Activated CD4-positive, alpha-beta T cell treated with anti-CD3 and anti-CD28 coated beads for 24 hours (primary cell): Measurements from ENCODE around the gene TMEM11.
"Not testable (repeated sequence)": the region's sequence is repeated elsewhere in the genome, so short reads cannot be mapped to it uniquely, and the experiment has no call there.

Experiments
- DNase-seq, 2 donors: peaks; one replicate each; pipeline ENCODE4 v3.0.0-alpha.2; 2020; ENCODE audit warnings: low read depth in 2 of 2

TMEM11 gene

GRCh38 chr17:21212826-21213637 is 929 bp downstream of the TMEM11 start:
- DNase-seq: no peak

- DNase-seq: no peak
Measured at GRCh38 chr17:21211825-21212479, 2.0 kb downstream of the TMEM11 start.

GRCh38 chr17:21210411-21211076 is 3.4 kb downstream of the TMEM11 start:
- no peak for DNase-seq

- no peak for DNase-seq
Measured at GRCh38 chr17:21209511-21210175, 4.3 kb downstream of the TMEM11 start.

- DNase-seq: no peak
Measured at GRCh38 chr17:21208352-21208751, 5.6 kb downstream of the TMEM11 start.

GRCh38 chr17:21204935-21205334 is 9.0 kb downstream of the TMEM11 start:
- no peak for DNase-seq

- no peak for DNase-seq
Measured at GRCh38 chr17:21202512-21202911, 11.4 kb downstream of the TMEM11 start.

- no peak for DNase-seq
Measured at GRCh38 chr17:21201874-21202273, 12.1 kb downstream of the TMEM11 start.

- DNase-seq: no peak
Measured at GRCh38 chr17:21201298-21201595, 12.7 kb downstream of the TMEM11 start.

- no peak for DNase-seq
Measured at GRCh38 chr17:21200590-21201297, 13.2 kb downstream of the TMEM11 start.

- DNase-seq: no peak
Measured at GRCh38 chr17:21199856-21200255, 14.1 kb downstream of the TMEM11 start.

- DNase-seq: no peak
Measured at GRCh38 chr17:21199311-21199710, 14.7 kb downstream of the TMEM11 start.

GRCh38 chr17:21198411-21198810 is 15.6 kb downstream of the TMEM11 start:
- no peak for DNase-seq

- DNase-seq: no peak
Measured at GRCh38 chr17:21196126-21196525, 17.8 kb downstream of the TMEM11 start.

- DNase-seq: no peak
Measured at GRCh38 chr17:21194703-21195102, 19.3 kb downstream of the TMEM11 start.

GRCh38 chr17:21194226-21194625 is 19.7 kb downstream of the TMEM11 start:
- DNase-seq: no peak

- DNase-seq: no peak
Measured at GRCh38 chr17:21193031-21193430, 20.9 kb downstream of the TMEM11 start.

- DNase-seq: not testable (repeated sequence)
Measured at GRCh38 chr17:21192414-21192813, 21.5 kb downstream of the TMEM11 start.

- DNase-seq: no peak
Measured at GRCh38 chr17:21191698-21192097, 22.3 kb downstream of the TMEM11 start.

GRCh38 chr17:21190078-21190477 is 23.9 kb downstream of the TMEM11 start:
- DNase-seq: no peak

GRCh38 chr17:21189361-21189760 is 24.6 kb downstream of the TMEM11 start:
- no peak for DNase-seq
